ENCODE results near the gene MUC6.

The MUC6 gene

GRCh38 chr11:1055109-1055703, 18.7 kb upstream of the MUC6 start:
- TF ChIP-seq CTCF (IDR thresholded peaks at IDR 0.05; ENCODE audit: borderline replicate concordance, insufficient read depth, low read depth, low read length), result no peak
- H3K4me3 ChIP-seq (ENCODE audit: low read depth, low read length), result no peak overlapping the region

GRCh38 chr11:1054143-1055108, 17.9 kb upstream of the MUC6 start:
- no peak for TF ChIP-seq CTCF (IDR thresholded peaks at IDR 0.05; ENCODE audit: borderline replicate concordance, insufficient read depth, low read depth, low read length)
- H3K4me3 ChIP-seq (ENCODE audit: low read depth, low read length), result no peak overlapping the region

GRCh38 chr11:1053121-1053901, 16.8 kb upstream of the MUC6 start:
- TF ChIP-seq CTCF (IDR thresholded peaks at IDR 0.05; ENCODE audit: borderline replicate concordance, insufficient read depth, low read depth, low read length), result no peak
- no peak overlapping the region for H3K4me3 ChIP-seq (ENCODE audit: low read depth, low read length)

GRCh38 chr11:1052133-1053011, 15.9 kb upstream of the MUC6 start:
- TF ChIP-seq CTCF (IDR thresholded peaks at IDR 0.05; ENCODE audit: borderline replicate concordance, insufficient read depth, low read depth, low read length), result no peak
- H3K4me3 ChIP-seq (ENCODE audit: low read depth, low read length), result no peak overlapping the region

GRCh38 chr11:1051356-1052132, 15.0 kb upstream of the MUC6 start:
- H3K4me3 ChIP-seq (ENCODE audit: low read depth, low read length), result no peak overlapping the region
- TF ChIP-seq CTCF (IDR thresholded peaks at IDR 0.05; ENCODE audit: borderline replicate concordance, insufficient read depth, low read depth, low read length), result no peak
